Keratinocyte (primary cell): ENCODE measurements around the gene FMR1. TPM values are rescaled to one million over a fixed set of nuclear protein-coding genes. Genes with fewer than 3 reads are reported as not detected.

Experiments
- DNase-seq: peaks from one replicate; pipeline ENCODE4 v3.0.0-alpha.2; 2011; ENCODE audit warnings: low read depth, missing footprints, low spot score
- FAIRE-seq: peaks from 2 replicates; lab custom pipeline; 2011; peaks lifted over from hg19 to GRCh38; lab: Jason Lieb, UNC
- H2AFZ ChIP-seq: 2 replicates; pipeline ENCODE4 v1.6.0; 2012; ENCODE audit warnings: low read length, control low read depth, inconsistent platforms; ENCODE audit not compliant: control insufficient read depth
- H3K27ac ChIP-seq: 2 replicates; pipeline ENCODE4 v1.5.1; 2011; ENCODE audit warnings: low read length; ENCODE audit not compliant: control insufficient read depth, insufficient read depth
- H3K27me3 ChIP-seq: 3 replicates; pipeline ENCODE4 v1.6.0; 2011; ENCODE audit warnings: low read length; ENCODE audit not compliant: control insufficient read depth, insufficient read depth; ENCODE audit errors: extremely low read depth
- H3K36me3 ChIP-seq, 2 experiments: 2 replicates in 1 of 2; 3 replicates in 1 of 2; pipeline ENCODE4 v1.5.1; 2011; ENCODE audit warnings: low read length in 2 of 2, mild to moderate bottlenecking in 1 of 2; ENCODE audit not compliant: control insufficient read depth in 2 of 2, insufficient read depth in 2 of 2; ENCODE audit errors: extremely low read depth in 1 of 2
- H3K4me1 ChIP-seq: 3 replicates; pipeline ENCODE4 v1.5.1; 2011; ENCODE audit warnings: low read length; ENCODE audit not compliant: control insufficient read depth, insufficient read depth; ENCODE audit errors: extremely low read depth
- H3K4me2 ChIP-seq: 3 replicates; pipeline ENCODE4 v1.6.0; 2011; ENCODE audit warnings: low read depth, low read length; ENCODE audit not compliant: control insufficient read depth, insufficient read depth; ENCODE audit errors: extremely low read depth
- H3K4me3 ChIP-seq, 3 experiments: fragments of 200-600 bp in 1 of 3; sonication (generic) in 1 of 3; 2 replicates in 2 of 3; 3 replicates in 1 of 3; pipeline ENCODE4 v1.5.1; 2011 to 2016; ENCODE audit warnings: low read length in 3 of 3, mild to moderate bottlenecking in 3 of 3, control low read depth in 2 of 3, inconsistent platforms in 1 of 3, low read depth in 1 of 3, mixed read lengths in 1 of 3, mixed run types in 1 of 3, moderate library complexity in 1 of 3; ENCODE audit not compliant: control insufficient read depth in 2 of 3, insufficient read depth in 2 of 3; ENCODE audit errors: extremely low read depth in 1 of 3
- H3K79me2 ChIP-seq: 2 replicates; pipeline ENCODE4 v1.6.0; 2012; ENCODE audit warnings: low read length; ENCODE audit not compliant: control insufficient read depth, insufficient read depth
- H3K9ac ChIP-seq: 3 replicates; pipeline ENCODE4 v1.6.0; 2011; ENCODE audit warnings: low read length; ENCODE audit not compliant: control insufficient read depth, insufficient read depth; ENCODE audit errors: extremely low read depth
- H3K9me1 ChIP-seq: 3 replicates; pipeline ENCODE4 v1.6.0; 2011; ENCODE audit warnings: low read length; ENCODE audit not compliant: control insufficient read depth, insufficient read depth; ENCODE audit errors: extremely low read depth
- H3K9me3 ChIP-seq: 2 replicates; pipeline ENCODE4 v1.5.1; 2012; ENCODE audit warnings: low read depth, low read length; ENCODE audit not compliant: control insufficient read depth
- H4K20me1 ChIP-seq: 3 replicates; pipeline ENCODE4 v1.6.0; 2011; ENCODE audit warnings: low read length; ENCODE audit not compliant: control insufficient read depth, insufficient read depth; ENCODE audit errors: extremely low read depth
- CTCF ChIP-seq, 3 experiments: IDR thresholded peaks in 1 of 3; conservative IDR thresholded peaks in 1 of 3; optimal IDR thresholded peaks in 1 of 3; 2 replicates in 2 of 3; 3 replicates in 1 of 3; pipeline versions ENCODE3 to v1.5.1; 2011; ENCODE audit warnings: low read length in 3 of 3, mild to moderate bottlenecking in 3 of 3, moderate library complexity in 2 of 3, control low read depth in 1 of 3, inconsistent platforms in 1 of 3; ENCODE audit not compliant: insufficient read depth in 2 of 3; ENCODE audit errors: extremely low read depth in 1 of 3
- EZH2 ChIP-seq: IDR thresholded peaks from one replicate; pipeline ENCODE4 v1.6.1; 2012; ENCODE audit warnings: inconsistent platforms, mild to moderate bottlenecking, low read length, moderate library complexity
- dilution Hi-C: fragments of 300-500 bp; cut with MboI; formaldehyde crosslinking; loops from one replicate; pipeline ENCODE4 v1.7.0; 2020; ENCODE audit warnings: low sequenced_read_pairs; ENCODE audit not compliant: extremely low pct_ligation_motif_present
- polyA plus RNA-seq, 5 experiments: library from polyadenylated mRNA; depleted of rRNA in 3 of 5; stranded (reverse) in 3 of 5; stranded (forward) in 1 of 5; unstranded in 1 of 5; fragments of >200 nt; gene quantifications; 1 replicate in 1 of 5; 2 replicates in 3 of 5; 3 replicates in 1 of 5; pipeline versions ENCODE4 v1.2.1 to v1.2.3, GENCODE V29; 2011 to 2012; ENCODE audit warnings: missing spikeins in 2 of 5, low read depth in 1 of 5, low replicate concordance in 1 of 5

FMR1 gene
- polyA plus RNA-seq, 1 donor (not counting 4 experiments of a cell fraction or from before 2014, with no cell fraction given): 26.0 TPM

GRCh38 chrX:147876849-147877646 is 34.7 kb upstream of the FMR1 start:
- Histone ChIP-seq H2AFZ (no peak overlapping the region), H3K4me1 (no peaks in the 10 kb centered on the region), H3K27ac (no peak overlapping the region), H3K9me1 (no peaks in the 10 kb centered on the region), H3K36me3 (no peaks in the 10 kb centered on the region), H3K4me3 (no peak overlapping the region), H3K9ac (no peak overlapping the region), H3K4me2 (no peak overlapping the region), H3K9me3 (no peaks in the 10 kb centered on the region), H3K79me2 (no peaks in the 10 kb centered on the region), H3K27me3 (no peaks in the 10 kb centered on the region), H4K20me1 (no peaks in the 10 kb centered on the region)
- no peak for FAIRE-seq
- no peak for DNase-seq
- dilution Hi-C loops: no loop called here
- TF ChIP-seq EZH2 (no peak), CTCF (optimal IDR thresholded peaks at IDR 0.05 in 1 of 3, IDR thresholded peaks at IDR 0.05 in 1 of 3, conservative IDR thresholded peaks at IDR 0.05 in 1 of 3; ENCODE audit: extremely low read depth in 1 of 3, insufficient read depth in 2 of 3, low read length in 3 of 3) (no peak)

GRCh38 chrX:147877726-147878125 is 34.0 kb upstream of the FMR1 start:
- H3K4me1 ChIP-seq: no peaks in the 10 kb centered on the region
- no peak overlapping the region for H3K4me3 ChIP-seq
- no peak for DNase-seq
- no peaks in the 10 kb centered on the region for H3K9me1 ChIP-seq
- no peak overlapping the region for H3K4me2 ChIP-seq
- H3K36me3 ChIP-seq: no peaks in the 10 kb centered on the region
- no peak overlapping the region for H3K27ac ChIP-seq
- TF ChIP-seq EZH2 (no peak), CTCF (optimal IDR thresholded peaks at IDR 0.05 in 1 of 3, IDR thresholded peaks at IDR 0.05 in 1 of 3, conservative IDR thresholded peaks at IDR 0.05 in 1 of 3; ENCODE audit: extremely low read depth in 1 of 3, insufficient read depth in 2 of 3, low read length in 3 of 3) (no peak)
- FAIRE-seq: no peak
- no peaks in the 10 kb centered on the region for H4K20me1 ChIP-seq
- H3K27me3 ChIP-seq: no peaks in the 10 kb centered on the region
- H3K9me3 ChIP-seq: no peaks in the 10 kb centered on the region
- dilution Hi-C loops: no loop called here
- no peak overlapping the region for H3K9ac ChIP-seq
- no peak overlapping the region for H2AFZ ChIP-seq
- H3K79me2 ChIP-seq: no peaks in the 10 kb centered on the region
